Stimulated activated CD4-positive, alpha-beta T cell treated with anti-CD3 and anti-CD28 coated beads, TNF-alpha, amount 100 ng/mL, for 4 hours (primary cell): ENCODE data around the gene G0S2.
A peak's percentile ranks its signal among the peaks of the same experiment; 100 is the strongest.

Source experiments
- DNase-seq, 3 experiments: peaks; one replicate each; pipeline ENCODE4 v3.0.0-alpha.2; 2020; ENCODE audit warnings: low read depth in 3 of 3

G0S2 gene, protein sequence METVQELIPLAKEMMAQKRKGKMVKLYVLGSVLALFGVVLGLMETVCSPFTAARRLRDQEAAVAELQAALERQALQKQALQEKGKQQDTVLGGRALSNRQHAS

DNA sequence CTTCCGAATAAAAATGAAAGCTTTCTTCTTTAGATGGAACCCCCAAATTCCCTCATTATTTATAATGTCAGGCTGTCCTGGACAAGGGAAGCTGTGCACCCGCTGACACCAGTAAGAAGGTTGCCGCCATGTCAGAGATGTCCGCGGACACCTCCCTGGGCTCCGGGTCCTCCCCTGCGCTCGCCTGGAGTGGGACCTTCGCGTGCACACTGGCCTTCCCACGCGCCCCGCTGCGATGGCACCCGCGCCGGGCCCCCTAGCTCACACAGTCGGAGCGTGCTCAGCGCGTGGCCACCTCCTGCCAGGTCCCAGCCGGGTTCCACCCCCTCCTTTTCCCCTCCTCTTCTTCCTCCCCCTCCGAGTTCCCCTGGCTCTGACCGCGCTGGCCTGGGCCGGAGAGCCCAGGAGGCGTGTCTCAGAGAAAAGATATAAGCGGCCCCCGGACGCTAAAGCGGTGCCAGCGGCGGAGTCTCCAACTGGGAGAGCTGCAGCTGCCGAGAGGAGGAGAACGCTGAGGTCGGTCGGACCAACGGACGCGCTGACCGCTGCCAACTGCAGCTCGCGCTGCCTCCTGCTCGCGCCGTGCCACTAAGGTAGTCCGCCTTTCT is at the start of gene G0S2:
TSS of gene G0S2 (plus strand) at position 456 of the 608 bp plus-strand sequence. CDS start 273 bp downstream, outside the sequence.
- peak; percentile 9 to 23 (median 18) for DNase-seq

GRCh38 chr1:209625791-209626285 is 49.4 kb upstream of the G0S2 start:
- DNase-seq: no peak

DNA sequence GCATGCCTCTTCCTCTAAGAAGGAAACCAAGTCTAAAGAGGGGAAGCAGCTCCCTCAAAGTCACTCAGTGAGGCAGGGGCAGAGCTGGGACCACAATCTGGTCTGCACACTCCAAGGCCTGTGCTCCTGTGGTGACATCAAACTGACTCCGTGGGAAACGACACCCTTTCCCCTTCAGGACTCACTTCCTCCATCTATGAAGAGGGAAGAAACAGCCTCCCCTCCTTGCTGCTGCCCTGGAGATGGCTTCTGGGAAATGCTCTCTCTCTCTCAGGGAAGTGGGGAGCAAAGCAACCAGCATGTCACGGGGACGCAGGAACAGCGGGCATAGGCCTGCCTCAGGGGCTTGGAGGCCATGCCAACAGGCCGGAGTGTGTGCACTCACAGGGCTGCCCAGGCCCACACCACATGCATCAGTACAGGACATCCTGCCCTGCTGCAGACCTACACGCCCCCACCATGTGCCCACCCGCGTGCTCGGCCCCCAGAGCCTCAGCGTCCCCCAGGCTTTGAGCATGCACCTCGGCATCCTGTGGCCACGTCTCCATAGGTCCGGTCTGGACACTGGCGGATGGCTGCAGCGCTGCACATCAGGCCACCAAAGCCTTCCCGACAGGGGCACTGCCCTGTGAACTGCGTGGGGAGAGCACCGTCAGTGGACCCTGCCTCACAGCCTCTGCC is 48.7 kb upstream of the G0S2 start:
- no peak for DNase-seq

- no peak for DNase-seq
Measured at GRCh38 chr1:209627027-209627731, 48.0 kb upstream of the G0S2 start.

GRCh38 chr1:209627732-209628196 is 47.4 kb upstream of the G0S2 start:
- DNase-seq: peak; percentile 53 to 73 (median 60)

- DNase-seq: no peak
Measured at GRCh38 chr1:209628618-209629299, 46.5 kb upstream of the G0S2 start.

DNA sequence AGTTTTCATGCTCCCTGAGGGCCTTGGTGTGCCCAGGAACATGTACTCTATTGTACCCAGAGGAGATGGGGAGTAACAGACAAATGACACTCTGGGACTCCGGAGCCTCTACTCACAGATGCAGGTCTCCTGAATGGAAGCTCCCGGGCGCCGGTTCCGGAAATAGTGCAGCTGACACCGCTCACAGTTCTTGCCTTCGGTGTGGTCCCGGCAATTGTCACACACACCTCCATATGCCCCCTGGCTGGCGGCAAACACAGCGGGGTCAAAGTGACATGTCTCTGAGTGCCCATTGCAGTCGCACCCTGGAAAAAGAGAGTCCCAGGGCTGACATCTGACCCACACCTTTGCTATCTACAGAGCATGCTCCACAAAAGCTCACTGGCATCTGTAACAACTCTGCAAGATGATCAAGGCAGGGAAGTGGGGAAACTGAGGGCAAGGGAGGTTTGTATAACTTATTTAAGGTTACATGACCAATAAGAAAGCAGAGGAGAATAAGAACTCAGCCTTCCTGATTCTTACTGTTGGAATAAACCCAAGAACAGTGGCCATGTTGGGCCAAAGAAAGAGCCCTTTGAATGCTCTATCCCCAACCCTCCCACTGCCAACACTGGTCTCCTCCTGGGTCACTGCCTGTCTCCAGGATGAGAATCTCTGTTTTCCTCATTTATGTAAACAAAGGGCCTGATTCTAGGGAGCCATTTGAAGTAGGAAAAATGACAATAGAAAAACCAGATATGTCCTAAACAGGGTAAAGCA is 45.4 kb upstream of the G0S2 start:
- DNase-seq: no peak

DNA sequence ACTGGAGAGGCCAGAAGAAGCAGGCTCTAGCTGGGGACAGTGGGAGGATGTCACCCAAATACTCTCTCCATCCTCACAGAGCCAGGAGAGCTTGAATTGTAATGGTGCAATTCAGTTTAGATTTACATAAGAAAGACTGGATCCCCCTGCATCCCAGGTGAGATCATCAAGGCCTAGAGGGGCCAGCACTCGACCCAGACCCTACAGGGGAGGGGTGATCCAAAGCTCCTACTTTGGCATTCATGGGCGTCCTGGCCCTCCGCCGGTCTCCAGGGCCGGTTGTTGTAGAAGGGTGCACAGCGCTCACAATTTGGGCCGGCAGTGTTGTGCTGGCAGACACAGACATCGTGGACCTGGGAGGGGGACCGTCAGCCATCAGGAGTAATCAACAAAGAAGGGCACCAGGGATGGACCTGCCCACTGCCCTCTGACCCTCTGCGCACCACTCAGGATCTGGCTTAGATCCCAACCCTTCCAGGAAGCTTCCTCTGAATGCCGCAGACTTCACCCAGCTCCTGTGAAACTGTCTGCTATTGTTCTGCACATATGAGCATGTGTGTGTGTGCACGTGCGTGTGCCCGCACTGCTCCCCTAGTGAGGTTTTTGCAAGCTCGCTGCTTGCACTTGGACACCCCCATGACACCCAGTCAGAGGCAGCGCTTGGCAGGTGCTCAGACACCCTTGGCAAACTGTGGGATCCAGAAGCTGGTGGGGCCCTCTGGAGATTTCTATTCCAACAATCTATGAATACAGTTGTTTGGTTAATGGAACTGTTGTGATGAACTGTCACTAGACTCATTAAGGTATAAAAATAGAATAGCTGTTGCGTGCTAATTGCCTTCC is 44.6 kb upstream of the G0S2 start:
- no peak for DNase-seq

GRCh38 chr1:209633335-209633997 is 41.7 kb upstream of the G0S2 start:
- no peak for DNase-seq

DNA sequence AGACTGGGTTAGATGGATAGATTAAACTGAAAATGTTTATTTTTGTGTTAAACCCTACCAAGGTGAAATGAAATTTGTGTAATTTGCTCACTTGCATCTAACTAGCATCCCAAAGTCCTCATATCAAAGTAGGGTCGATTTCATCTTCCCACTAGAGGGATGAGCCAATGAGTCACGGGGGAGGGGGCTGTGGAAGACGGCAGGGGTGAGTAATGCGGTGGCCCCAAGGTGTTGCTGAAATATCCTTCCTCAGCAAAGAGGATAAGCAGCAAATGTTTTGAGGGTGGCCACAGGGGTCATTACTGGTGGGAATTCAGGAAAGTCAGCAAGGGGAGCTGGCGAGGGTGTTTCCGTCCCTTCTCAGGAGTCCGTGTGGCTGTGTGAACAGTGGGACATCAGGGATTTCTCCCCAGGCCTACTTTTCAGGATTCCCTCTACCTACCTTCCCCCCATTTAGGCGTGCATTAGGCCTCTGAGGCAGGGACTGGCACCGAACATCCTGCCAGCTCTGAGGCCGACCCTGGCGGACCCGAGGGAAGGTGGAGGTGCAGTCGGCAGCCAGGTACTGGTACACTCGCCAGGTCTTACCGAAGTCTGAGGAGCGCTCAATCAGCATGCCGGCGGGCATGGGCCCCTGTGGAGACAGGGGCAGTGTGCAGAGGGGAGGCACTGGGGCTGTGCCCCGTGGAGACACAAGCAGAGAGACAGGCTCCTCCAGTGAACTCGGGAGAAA is 41.0 kb upstream of the G0S2 start:
- DNase-seq: no peak

DNA sequence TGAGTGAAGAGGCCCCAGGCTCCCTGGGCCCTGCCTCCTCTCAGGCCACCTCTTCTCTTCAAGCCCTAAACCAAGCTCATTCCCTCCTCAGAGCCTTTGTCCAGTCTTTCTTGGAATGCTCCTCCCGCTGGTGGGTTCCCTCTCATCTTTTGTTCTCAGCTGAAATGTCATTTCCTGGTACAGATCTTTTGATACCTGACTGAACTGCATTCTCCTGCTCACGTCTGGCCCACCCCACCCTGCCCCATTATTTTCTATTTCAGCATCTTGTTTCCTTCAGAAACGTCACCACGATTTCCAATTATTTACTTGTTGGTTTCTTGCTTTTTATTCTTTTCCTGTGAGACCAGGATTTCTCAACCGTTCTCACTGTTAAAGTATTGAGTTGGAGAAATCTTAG is 39.4 kb upstream of the G0S2 start:
- no peak for DNase-seq

DNA sequence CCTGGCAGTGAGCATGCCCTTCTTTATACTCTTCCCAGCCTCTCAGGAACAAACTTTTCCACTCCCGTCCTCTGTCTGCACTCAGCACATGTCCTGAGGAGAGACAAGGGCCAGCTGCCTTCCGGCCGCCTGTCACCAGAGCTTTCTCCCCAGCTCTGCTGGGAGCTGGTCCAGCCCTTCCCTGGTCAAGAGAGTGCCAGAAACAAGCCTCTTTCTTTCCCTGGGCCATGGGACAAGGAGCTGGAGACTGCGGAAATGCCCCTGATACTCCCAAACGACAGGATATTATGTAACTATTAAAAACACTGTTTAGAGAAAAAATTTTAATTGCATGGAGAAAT is 33.4 kb upstream of the G0S2 start:
- no peak for DNase-seq

DNA sequence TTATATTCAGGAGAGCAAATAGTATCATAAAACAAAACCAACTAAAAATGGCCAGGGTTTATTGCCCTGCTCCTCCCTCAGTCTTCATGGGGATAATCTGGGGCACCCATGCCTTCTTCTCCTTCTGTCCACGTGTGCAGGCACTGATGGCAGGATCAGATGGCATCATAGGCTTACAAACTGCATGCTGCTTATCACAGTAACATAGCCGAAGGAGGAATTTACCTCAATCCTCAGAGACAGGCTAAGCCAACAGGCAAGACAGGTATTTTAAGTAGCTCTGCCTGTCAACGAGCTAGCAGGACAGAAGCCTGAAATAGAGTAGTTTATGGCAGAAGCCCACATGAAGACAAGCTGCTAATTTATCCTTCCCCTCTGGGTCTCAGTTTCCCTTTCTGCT is 32.4 kb upstream of the G0S2 start:
- DNase-seq: no peak

DNA sequence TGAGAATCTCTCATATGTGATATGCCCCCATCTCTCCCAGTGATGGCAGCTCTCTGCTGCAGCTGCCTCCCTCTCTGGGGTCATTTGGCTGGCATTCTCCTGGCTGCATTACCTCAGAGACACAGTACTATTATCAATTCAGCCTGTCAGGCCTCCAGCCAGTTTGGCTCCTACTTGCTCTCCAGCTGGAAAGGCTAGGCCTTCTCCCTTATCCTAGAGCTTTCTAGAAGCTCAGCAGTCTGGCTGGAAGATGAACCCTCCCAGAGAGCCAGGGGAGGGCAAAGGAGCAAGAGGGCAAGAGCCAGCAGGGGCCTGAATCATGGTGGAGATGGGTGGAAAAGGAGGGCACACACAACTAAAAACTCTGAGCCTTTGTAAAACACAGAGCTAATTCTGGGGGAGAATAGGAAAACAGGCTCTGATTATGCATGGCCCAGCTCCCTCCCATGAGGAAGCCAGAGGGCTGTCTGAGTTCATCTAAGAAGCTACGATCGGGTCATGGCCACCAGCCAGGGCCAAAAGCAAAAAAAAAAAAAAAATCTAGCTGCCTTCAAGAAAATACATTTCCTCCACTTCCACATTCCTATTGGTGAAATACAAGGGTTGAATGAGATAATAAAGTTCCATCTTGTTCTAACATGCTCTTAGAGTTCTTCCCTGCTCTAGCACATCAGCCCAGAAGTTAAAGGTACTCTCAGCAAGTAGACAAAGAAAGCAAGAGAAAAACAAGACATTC is 31.8 kb upstream of the G0S2 start:
- no peak for DNase-seq

GRCh38 chr1:209645574-209646452 is 29.4 kb upstream of the G0S2 start:
- no peak for DNase-seq

GRCh38 chr1:209646558-209646957 is 28.7 kb upstream of the G0S2 start:
- no peak for DNase-seq

GRCh38 chr1:209647156-209647555 is 28.1 kb upstream of the G0S2 start:
- no peak for DNase-seq
